Thymus (tissue), 11 donors: ENCODE data around the gene LRRC4C. TPM values are rescaled to one million over a fixed set of nuclear protein-coding genes. Genes with fewer than 3 reads are reported as not detected.

Experiments used
- DNase-seq, 9 donors: peaks; one replicate each; pipeline ENCODE4 v3.0.0-alpha.2; 2013; ENCODE audit warnings: low spot score in 9 of 9, low read depth in 6 of 9, missing footprints in 1 of 9
- H3K27ac ChIP-seq, 2 donors: one replicate each; pipeline ENCODE4 v1.5.1; 2013; ENCODE audit warnings: control low read depth in 1 of 2, low read depth in 1 of 2, low read length in 1 of 2, mild to moderate bottlenecking in 1 of 2, moderate library complexity in 1 of 2
- H3K27me3 ChIP-seq, 2 donors: one replicate each; pipeline ENCODE4 v1.5.1; 2013; ENCODE audit warnings: low read length in 1 of 2; ENCODE audit not compliant: control insufficient read depth in 2 of 2, insufficient read depth in 1 of 2
- H3K36me3 ChIP-seq, 2 donors: one replicate each; pipeline ENCODE4 v1.5.1; 2013; ENCODE audit warnings: low read length in 1 of 2, mild to moderate bottlenecking in 1 of 2, moderate library complexity in 1 of 2; ENCODE audit not compliant: control insufficient read depth in 2 of 2, insufficient read depth in 2 of 2
- H3K4me1 ChIP-seq, 2 donors: one replicate each; pipeline ENCODE4 v1.5.1; 2013; ENCODE audit warnings: low read length in 2 of 2; ENCODE audit not compliant: control insufficient read depth in 2 of 2, insufficient read depth in 2 of 2
- H3K4me3 ChIP-seq, 2 donors: one replicate each; pipeline ENCODE4 v1.5.1; 2013; ENCODE audit warnings: low read length in 2 of 2, control low read depth in 1 of 2, mild to moderate bottlenecking in 1 of 2
- H3K9me3 ChIP-seq, 2 donors: one replicate each; pipeline ENCODE4 v1.5.1; 2013; ENCODE audit warnings: low read length in 1 of 2, mild to moderate bottlenecking in 1 of 2; ENCODE audit not compliant: control insufficient read depth in 2 of 2, insufficient read depth in 1 of 2
- WGBS: extraction: QIAGEN DNeasy Blood & Tissue Kit; methylation state at CpG from one replicate; pipeline ENCODE4 v1.1.7; 2013; 5-methylcytosine and 5-hydroxymethylcytosine counted together
- polyA plus RNA-seq: library from polyadenylated mRNA; stranded (reverse); fragments of 200-250 nt; gene quantifications from one replicate; pipeline ENCODE4 v1.2.3, GENCODE V29; 2013
- total RNA-seq: library from RNA; stranded (reverse); fragments of 120-200 nt; gene quantifications from one replicate; pipeline ENCODE4 v1.2.4, GENCODE V29; 2013
- donor health status: healthy.

Gene LRRC4C
- total and polyA plus RNA-seq, 2 donors, result 0.30 to 1.6 TPM

DNA sequence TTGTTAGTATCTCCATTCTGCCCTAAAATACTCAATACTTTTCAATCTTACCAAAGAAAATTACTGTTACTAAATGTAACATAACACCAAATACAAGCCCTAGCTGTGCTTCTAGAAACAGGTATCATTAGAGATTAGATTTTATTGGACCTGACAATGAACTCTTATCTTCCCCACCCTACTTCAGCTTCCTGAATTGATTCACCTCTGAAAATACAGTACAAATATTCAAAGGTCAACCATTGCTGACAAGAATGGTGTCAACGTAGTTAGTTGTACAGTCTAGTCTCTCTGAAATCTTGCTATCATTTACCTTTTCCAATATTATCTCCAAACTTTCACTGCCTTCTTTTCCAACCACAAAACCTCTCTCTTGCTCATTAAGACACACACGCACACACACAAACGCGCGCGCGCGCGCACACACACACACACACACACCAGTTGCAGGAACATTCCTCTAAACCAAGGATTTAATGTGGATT, 22.4 kb downstream of the LRRC4C start:
- DNase-seq, result no peak
- Histone ChIP-seq H3K27me3 (no peaks in the 10 kb centered on the region), H3K4me1 (no peaks in the 10 kb centered on the region), H3K27ac (no peak overlapping the region), H3K9me3 (no peaks in the 10 kb centered on the region), H3K4me3 (no peak overlapping the region), H3K36me3 (no peaks in the 10 kb centered on the region)
- 63% methylated on average over 9 of the region's 9 CpGs for WGBS

- Histone ChIP-seq H3K36me3 (no peaks in the 10 kb centered on the region), H3K4me3 (no peak overlapping the region), H3K4me1 (no peaks in the 10 kb centered on the region), H3K27me3 (no peaks in the 10 kb centered on the region), H3K9me3 (no peaks in the 10 kb centered on the region), H3K27ac (no peak overlapping the region)
- 82% methylated on average over 4 of the region's 4 CpGs for WGBS
- DNase-seq, result no peak
Measured at GRCh38 chr11:41435531-41435930, 23.9 kb downstream of the LRRC4C start.

DNA sequence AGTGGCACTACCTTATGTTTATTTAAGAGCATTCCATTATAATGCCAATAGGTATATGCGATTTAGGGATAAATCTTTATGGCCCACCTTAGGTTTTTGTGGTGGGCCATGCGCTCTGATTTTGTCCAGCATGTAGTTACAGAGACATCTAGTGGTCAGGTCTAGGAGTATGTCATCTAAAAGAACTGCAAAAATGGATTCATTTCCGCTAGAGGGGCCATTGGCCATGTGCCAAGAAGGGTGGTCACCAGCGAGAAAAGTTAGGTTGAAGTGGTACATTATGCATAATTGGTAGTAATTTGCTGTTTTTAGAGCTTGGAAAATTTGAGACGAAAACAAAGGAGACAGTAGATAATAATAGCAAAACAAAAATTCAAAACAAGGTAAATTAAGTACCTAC, 27.7 kb downstream of the LRRC4C start:
- no peak for DNase-seq
- H3K9me3 ChIP-seq, result no peaks in the 10 kb centered on the region
- H3K36me3 ChIP-seq, result no peaks in the 10 kb centered on the region
- no peaks in the 10 kb centered on the region for H3K4me1 ChIP-seq
- no peak overlapping the region for H3K27ac ChIP-seq
- WGBS, result 66% methylated on average over 5 of the region's 5 CpGs
- no peaks in the 10 kb centered on the region for H3K27me3 ChIP-seq
- H3K4me3 ChIP-seq, result no peak overlapping the region

- no peaks in the 10 kb centered on the region for H3K9me3 ChIP-seq
- no peaks in the 10 kb centered on the region for H3K4me1 ChIP-seq
- no peaks in the 10 kb centered on the region for H3K27me3 ChIP-seq
- no peak overlapping the region for H3K27ac ChIP-seq
- H3K4me3 ChIP-seq, result no peak overlapping the region
- DNase-seq, result no peak
- H3K36me3 ChIP-seq, result no peaks in the 10 kb centered on the region
- 97% methylated on average over 4 of the region's 4 CpGs for WGBS
Measured at GRCh38 chr11:41419901-41420300, 39.6 kb downstream of the LRRC4C start.

- Histone ChIP-seq H3K4me1 (no peaks in the 10 kb centered on the region), H3K9me3 (no peaks in the 10 kb centered on the region), H3K27ac (no peak overlapping the region), H3K4me3 (no peak overlapping the region), H3K36me3 (no peaks in the 10 kb centered on the region), H3K27me3 (no peaks in the 10 kb centered on the region)
- 77% methylated on average over 4 of the region's 4 CpGs for WGBS
- no peak for DNase-seq
Measured at GRCh38 chr11:41414771-41415440, 44.5 kb downstream of the LRRC4C start.

- DNase-seq, result peak in 1 of 9 donors; percentile 1
- Histone ChIP-seq H3K4me1 (no peaks in the 10 kb centered on the region), H3K27me3 (no peaks in the 10 kb centered on the region), H3K27ac (no peak overlapping the region), H3K36me3 (no peaks in the 10 kb centered on the region), H3K9me3 (no peaks in the 10 kb centered on the region), H3K4me3 (no peak overlapping the region)
- 22% methylated on average over 3 of the region's 3 CpGs for WGBS
Measured at GRCh38 chr11:41413843-41414242, 45.6 kb downstream of the LRRC4C start.

DNA sequence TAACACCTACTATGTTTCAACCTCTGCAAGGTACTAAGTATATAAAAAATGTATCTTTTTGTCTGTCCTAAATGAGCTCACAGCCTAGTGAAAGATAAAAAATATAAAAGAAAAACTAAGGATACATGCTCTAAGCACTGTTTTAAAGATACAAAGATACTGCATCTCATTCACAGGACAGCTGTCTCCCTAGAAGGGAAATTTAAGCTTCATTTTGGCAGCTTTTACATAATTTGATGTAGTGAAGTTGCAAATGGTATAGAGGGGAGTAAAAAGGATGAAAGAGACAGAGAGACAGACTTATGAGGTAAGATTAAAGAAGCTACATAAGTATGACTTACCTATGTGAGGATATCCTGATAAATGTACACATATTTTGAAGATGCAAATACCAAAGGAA, 53.6 kb downstream of the LRRC4C start:
- no peak overlapping the region for H3K4me3 ChIP-seq
- no peaks in the 10 kb centered on the region for H3K36me3 ChIP-seq
- no peak for DNase-seq
- H3K27me3 ChIP-seq, result no peaks in the 10 kb centered on the region
- no peaks in the 10 kb centered on the region for H3K4me1 ChIP-seq
- H3K9me3 ChIP-seq, result no peaks in the 10 kb centered on the region
- H3K27ac ChIP-seq, result no peak overlapping the region

DNA sequence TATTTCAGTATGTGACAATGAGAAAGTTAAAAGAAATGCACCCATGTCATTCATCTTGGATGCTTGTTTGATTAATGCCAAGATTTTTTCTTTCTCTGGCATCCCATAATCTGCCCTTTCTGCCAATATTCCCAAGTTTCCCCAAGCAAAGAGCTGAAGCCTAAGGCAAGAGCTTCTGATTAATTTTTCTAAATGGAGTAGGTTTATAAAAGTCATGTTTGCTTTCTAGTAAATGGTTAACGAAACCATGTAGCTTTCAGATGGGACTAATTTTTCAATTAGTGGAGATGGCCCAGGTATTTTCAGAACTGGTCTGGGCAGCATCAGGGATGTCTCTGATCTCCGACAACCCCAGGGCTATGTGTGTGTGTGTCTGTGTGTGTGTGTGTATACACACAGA, 55.3 kb downstream of the LRRC4C start:
- no peaks in the 10 kb centered on the region for H3K27me3 ChIP-seq
- no peaks in the 10 kb centered on the region for H3K4me1 ChIP-seq
- no peak overlapping the region for H3K27ac ChIP-seq
- WGBS, result 94% methylated on average over 2 of the region's 2 CpGs
- H3K9me3 ChIP-seq, result no peaks in the 10 kb centered on the region
- no peak overlapping the region for H3K4me3 ChIP-seq
- no peaks in the 10 kb centered on the region for H3K36me3 ChIP-seq
- no peak for DNase-seq

DNA sequence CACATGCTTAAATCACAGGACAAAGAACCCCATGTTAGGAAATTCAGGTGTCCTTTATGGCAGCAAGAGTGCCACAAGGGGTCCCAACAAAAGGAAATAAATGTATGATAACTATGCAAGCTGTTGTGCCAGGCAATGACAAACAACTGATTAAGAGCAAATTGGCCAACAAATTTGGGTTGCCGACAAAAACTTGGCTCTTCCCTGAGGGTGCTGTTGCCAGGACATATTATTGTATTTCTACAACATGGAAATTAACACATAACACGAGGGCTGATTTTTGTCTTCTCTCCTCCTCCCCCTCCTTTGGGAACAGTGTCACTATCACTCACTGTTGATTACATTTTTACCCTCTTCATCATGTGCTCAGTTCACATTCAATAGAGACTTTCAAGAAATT, 56.0 kb downstream of the LRRC4C start:
- H3K27ac ChIP-seq, result no peak overlapping the region
- 91% methylated on average over 2 of the region's 2 CpGs for WGBS
- H3K36me3 ChIP-seq, result no peaks in the 10 kb centered on the region
- no peaks in the 10 kb centered on the region for H3K9me3 ChIP-seq
- H3K27me3 ChIP-seq, result no peaks in the 10 kb centered on the region
- no peak for DNase-seq
- no peak overlapping the region for H3K4me3 ChIP-seq
- no peaks in the 10 kb centered on the region for H3K4me1 ChIP-seq
